H9 (cell line): ENCODE results near the gene BSN. TPM values are rescaled to one million over a fixed set of nuclear protein-coding genes. Genes with fewer than 3 reads are reported as not detected.

Experiments used
- DNase-seq: peaks from one replicate; pipeline ENCODE4 v3.0.0-alpha.2; 2017
- H2AFZ ChIP-seq: one replicate; pipeline ENCODE4 v1.6.1; 2013; ENCODE audit warnings: mild to moderate bottlenecking, low read length, control low read depth, moderate library complexity
- H2AK5ac ChIP-seq: 2 replicates; pipeline ENCODE4 v1.6.1; 2013; ENCODE audit warnings: low read length, control low read depth, mixed read lengths; ENCODE audit not compliant: insufficient read length
- H2BK120ac ChIP-seq: one replicate; pipeline ENCODE4 v1.6.1; 2013; ENCODE audit warnings: low read depth, mild to moderate bottlenecking, low read length, control low read depth, inconsistent platforms; ENCODE audit not compliant: poor library complexity, severe bottlenecking
- H2BK12ac ChIP-seq: 2 replicates; pipeline ENCODE4 v1.6.1; 2013; ENCODE audit warnings: low read length, control low read depth, mixed read lengths, low read depth; ENCODE audit not compliant: insufficient read length
- H2BK15ac ChIP-seq: 2 replicates; pipeline ENCODE4 v1.6.1; 2013; ENCODE audit warnings: low read depth, low read length, control low read depth
- H2BK20ac ChIP-seq: one replicate; pipeline ENCODE4 v1.6.1; 2013; ENCODE audit warnings: low read depth, mild to moderate bottlenecking, low read length, control low read depth, inconsistent platforms; ENCODE audit not compliant: poor library complexity, severe bottlenecking
- H2BK5ac ChIP-seq: 2 replicates; pipeline ENCODE4 v1.6.1; 2013; ENCODE audit warnings: low read length, control low read depth, mixed read lengths; ENCODE audit not compliant: insufficient read length
- H3K14ac ChIP-seq: 2 replicates; pipeline ENCODE4 v1.6.1; 2013; ENCODE audit warnings: low read length, control low read depth; ENCODE audit not compliant: insufficient read depth
- H3K18ac ChIP-seq: 2 replicates; pipeline ENCODE4 v1.6.1; 2013; ENCODE audit warnings: low read depth, mild to moderate bottlenecking, mixed read lengths, low read length, control low read depth; ENCODE audit not compliant: insufficient read length
- H3K23ac ChIP-seq: 2 replicates; pipeline ENCODE4 v1.6.1; 2013; ENCODE audit warnings: low read length, control low read depth, mixed read lengths, low read depth; ENCODE audit not compliant: insufficient read length
- H3K23me2 ChIP-seq: 2 replicates; pipeline ENCODE4 v1.6.1; 2013; ENCODE audit warnings: low read depth, mild to moderate bottlenecking, mixed read lengths, low read length, control low read depth; ENCODE audit not compliant: insufficient read length, poor library complexity, severe bottlenecking
- H3K27ac ChIP-seq: 2 replicates; pipeline ENCODE4 v1.5.1; 2013; ENCODE audit warnings: low read length, control low read depth, mixed read lengths, low read depth; ENCODE audit not compliant: insufficient read length
- H3K27me3 ChIP-seq: 2 replicates; pipeline ENCODE4 v1.6.1; 2013; ENCODE audit warnings: low read length, control low read depth, inconsistent platforms; ENCODE audit not compliant: insufficient read depth
- H3K4ac ChIP-seq: 2 replicates; pipeline ENCODE4 v1.6.1; 2013; ENCODE audit warnings: low read depth, mild to moderate bottlenecking, control low read depth, inconsistent platforms, low read length, moderate library complexity
- H3K4me1 ChIP-seq: 2 replicates; pipeline ENCODE4 v1.6.1; 2013; ENCODE audit warnings: low read length, control low read depth, inconsistent platforms; ENCODE audit not compliant: insufficient read depth
- H3K4me2 ChIP-seq: 2 replicates; pipeline ENCODE4 v1.6.1; 2013; ENCODE audit warnings: low read length, control low read depth, mixed read lengths; ENCODE audit not compliant: insufficient read length, insufficient read depth
- H3K56ac ChIP-seq: 2 replicates; pipeline ENCODE4 v1.6.1; 2013; ENCODE audit warnings: low read depth, mild to moderate bottlenecking, mixed read lengths, low read length, control low read depth; ENCODE audit not compliant: insufficient read length
- H3K79me1 ChIP-seq: 2 replicates; pipeline ENCODE4 v1.6.1; 2013; ENCODE audit warnings: low read depth, mild to moderate bottlenecking, moderate library complexity, low read length, control low read depth, inconsistent platforms; ENCODE audit not compliant: insufficient read depth, poor library complexity, severe bottlenecking
- H3K79me2 ChIP-seq: 2 replicates; pipeline ENCODE4 v1.6.1; 2013; ENCODE audit warnings: low read length, control low read depth, inconsistent platforms; ENCODE audit not compliant: insufficient read depth
- H3K9ac ChIP-seq: 2 replicates; pipeline ENCODE4 v1.6.1; 2013; ENCODE audit warnings: low read length, control low read depth, mixed read lengths; ENCODE audit not compliant: insufficient read length; ENCODE audit errors: extremely low read depth
- H3K9me3 ChIP-seq: one replicate; pipeline ENCODE4 v1.6.1; 2013; ENCODE audit warnings: low read depth, low read length, inconsistent platforms; ENCODE audit not compliant: control insufficient read depth
- H3T11ph ChIP-seq: one replicate; pipeline ENCODE4 v1.6.1; 2013; ENCODE audit warnings: mild to moderate bottlenecking, low read length, control low read depth, inconsistent platforms
- H4K20me1 ChIP-seq: one replicate; pipeline ENCODE4 v1.6.1; 2013; ENCODE audit not compliant: control insufficient read depth, insufficient read length, insufficient read depth
- H4K5ac ChIP-seq: 2 replicates; pipeline ENCODE4 v1.6.1; 2013; ENCODE audit warnings: low read depth, mild to moderate bottlenecking, mixed read lengths, low read length, control low read depth; ENCODE audit not compliant: insufficient read length
- H4K8ac ChIP-seq: replicated peaks from 2 replicates; pipeline ENCODE4 v1.6.1; 2013; ENCODE audit warnings: low read length, control low read depth, mixed read lengths, low read depth; ENCODE audit not compliant: insufficient read length
- H4K91ac ChIP-seq: 2 replicates; pipeline ENCODE4 v1.6.1; 2013; ENCODE audit warnings: low read depth, mild to moderate bottlenecking, moderate library complexity, mixed read lengths, low read length, control low read depth; ENCODE audit not compliant: insufficient read length
- H3K27ac Mint-ChIP-seq, 3 experiments: 2 replicates in 2 of 3; 3 replicates in 1 of 3; pipeline ENCODE4 v1.8.0; 2020 to 2021; ENCODE audit warnings: mixed read lengths in 3 of 3, mild to moderate bottlenecking in 1 of 3, moderate library complexity in 1 of 3
- H3K27me3 Mint-ChIP-seq: 2 replicates; pipeline ENCODE4 v1.8.0; 2021; ENCODE audit warnings: low read depth, mild to moderate bottlenecking, moderate library complexity, mixed read lengths
- H3K36me3 Mint-ChIP-seq, 3 experiments: 2 replicates in 2 of 3; 3 replicates in 1 of 3; pipeline ENCODE4 v1.8.0; 2020 to 2021; ENCODE audit warnings: low read depth in 3 of 3, mixed read lengths in 3 of 3; ENCODE audit not compliant: insufficient read depth in 1 of 3
- H3K4me1 Mint-ChIP-seq, 2 experiments: 2 replicates each; pipeline ENCODE4 v1.8.0; 2020; ENCODE audit warnings: mixed read lengths in 2 of 2
- H3K4me3 Mint-ChIP-seq, 2 experiments: 2 replicates in 1 of 2; 3 replicates in 1 of 2; pipeline ENCODE4 v1.8.0; 2020 to 2021; ENCODE audit warnings: mild to moderate bottlenecking in 2 of 2, mixed read lengths in 2 of 2, moderate library complexity in 1 of 2
- H3K9me3 Mint-ChIP-seq, 2 experiments: 2 replicates in 1 of 2; 3 replicates in 1 of 2; pipeline ENCODE4 v1.8.0; 2020; ENCODE audit warnings: mild to moderate bottlenecking in 2 of 2, mixed read lengths in 2 of 2, moderate library complexity in 1 of 2
- WGBS: extraction: QIAGEN DNeasy Blood & Tissue Kit; methylation state at CpG from one replicate; pipeline ENCODE4 v1.1.7; 2013; ENCODE audit warnings: missing lambda C conversion rate, low lambda C conversion rate, mixed read lengths; ENCODE audit not compliant: insufficient read length; ENCODE audit errors: extremely low coverage; 5-methylcytosine and 5-hydroxymethylcytosine counted together
- total RNA-seq: library from RNA; stranded (reverse); gene quantifications from 2 replicates; pipeline ENCODE4 v1.2.1, GENCODE V29; 2021
- TF ChIP-seq, protein P1 (sequence below): fragments of 200-600 bp; sonication (generic); conservative IDR thresholded peaks from 3 replicates; pipeline ENCODE4 v1.8.0; 2021; ENCODE audit warnings: antibody characterized with exemption, mild to moderate bottlenecking

The BSN gene
- total RNA-seq, 1 experiment from 2014 or later: 2.4 TPM

DNA sequence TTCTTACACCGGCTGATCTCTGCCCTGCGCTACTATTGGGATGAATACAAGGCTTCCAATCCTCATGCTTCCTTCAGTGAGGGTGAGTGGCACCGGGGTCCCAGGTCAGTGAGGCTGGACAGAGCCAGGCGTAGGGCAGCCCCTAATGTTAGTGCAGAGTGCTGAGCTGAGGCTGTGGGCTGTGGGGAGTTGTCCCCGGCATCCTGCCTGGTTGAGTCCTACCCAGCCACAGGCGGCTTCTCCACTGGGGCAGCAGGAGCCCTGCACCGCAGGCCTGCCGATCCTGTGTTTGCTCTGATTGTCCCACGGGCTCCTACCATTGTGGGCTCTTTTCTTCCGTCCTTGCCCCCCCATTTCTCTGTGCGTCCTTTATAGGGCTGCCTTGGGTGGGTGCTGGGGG, 148.4 kb downstream of the BSN start:
- Histone ChIP-seq H3K4ac (no peak overlapping the region), H3K4me2 (no peak overlapping the region), H2BK20ac (no peak overlapping the region), H3K4me1 (no peaks in the 10 kb centered on the region), H2AFZ (no peak overlapping the region), H3K18ac (no peak overlapping the region), H2AK5ac (no peak overlapping the region), H4K8ac (no peak overlapping the region), H3K79me1 (no peaks in the 10 kb centered on the region), H3K23ac (no peak overlapping the region), H3K27me3 (no peaks in the 10 kb centered on the region), H4K91ac (no peak overlapping the region), H4K5ac (no peak overlapping the region), H3K79me2 (no peaks in the 10 kb centered on the region), H2BK15ac (no peak overlapping the region), H2BK12ac (no peak overlapping the region), H3T11ph (no peak overlapping the region), H3K14ac (no peak overlapping the region), H3K23me2 (no peaks in the 10 kb centered on the region), H2BK120ac (no peak overlapping the region), H3K27ac (no peak overlapping the region), H3K9ac (no peak overlapping the region), H3K56ac (no peak overlapping the region), H3K9me3 (no peaks in the 10 kb centered on the region), H4K20me1 (no peaks in the 10 kb centered on the region), H2BK5ac (no peak overlapping the region)
- Mint-ChIP-seq H3K27me3 (no peaks in the 10 kb centered on the region), H3K4me1 (peaks cover 11 to 21% of the 10 kb centered on the region in 2 experiments), H3K9me3 (no peaks in the 10 kb centered on the region), H3K4me3 (no peak overlapping the region), H3K36me3 (peaks cover 6 to 20% (median 14%) of the 10 kb centered on the region in 3 experiments), H3K27ac (peak overlapping the region in 1 of 3 experiments; percentile 73; a peak in 1 of 7 replicates)
- no CpG with 5 or more reads among the region's 11 CpGs for WGBS
- TF ChIP-seq, protein P1, sequence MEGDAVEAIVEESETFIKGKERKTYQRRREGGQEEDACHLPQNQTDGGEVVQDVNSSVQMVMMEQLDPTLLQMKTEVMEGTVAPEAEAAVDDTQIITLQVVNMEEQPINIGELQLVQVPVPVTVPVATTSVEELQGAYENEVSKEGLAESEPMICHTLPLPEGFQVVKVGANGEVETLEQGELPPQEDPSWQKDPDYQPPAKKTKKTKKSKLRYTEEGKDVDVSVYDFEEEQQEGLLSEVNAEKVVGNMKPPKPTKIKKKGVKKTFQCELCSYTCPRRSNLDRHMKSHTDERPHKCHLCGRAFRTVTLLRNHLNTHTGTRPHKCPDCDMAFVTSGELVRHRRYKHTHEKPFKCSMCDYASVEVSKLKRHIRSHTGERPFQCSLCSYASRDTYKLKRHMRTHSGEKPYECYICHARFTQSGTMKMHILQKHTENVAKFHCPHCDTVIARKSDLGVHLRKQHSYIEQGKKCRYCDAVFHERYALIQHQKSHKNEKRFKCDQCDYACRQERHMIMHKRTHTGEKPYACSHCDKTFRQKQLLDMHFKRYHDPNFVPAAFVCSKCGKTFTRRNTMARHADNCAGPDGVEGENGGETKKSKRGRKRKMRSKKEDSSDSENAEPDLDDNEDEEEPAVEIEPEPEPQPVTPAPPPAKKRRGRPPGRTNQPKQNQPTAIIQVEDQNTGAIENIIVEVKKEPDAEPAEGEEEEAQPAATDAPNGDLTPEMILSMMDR: no peak
- no peak for DNase-seq
